Mucosa of descending colon (tissue), 3 donors: ENCODE results near the gene OR5B21. TPM values are rescaled to one million over a fixed set of nuclear protein-coding genes. Genes with fewer than 3 reads are reported as not detected.

Experiments used
- ATAC-seq: fragments of 200-7000 bp; cut with Tn5 transposase; one replicate; pipeline ENCODE4 v1.9.1; 2020; ENCODE audit warnings: mild to moderate bottlenecking, moderate library complexity
- DNase-seq, 3 donors: peaks; one replicate each; pipeline ENCODE4 v3.0.0-alpha.2; 2020
- H3K36me3 ChIP-seq: fragments of 200-600 bp; one replicate; pipeline ENCODE4 v1.8.0; 2021; ENCODE audit warnings: low read depth, mild to moderate bottlenecking
- H3K4me1 ChIP-seq: fragments of 200-600 bp; one replicate; pipeline ENCODE4 v1.8.0; 2021; ENCODE audit warnings: low read depth, mild to moderate bottlenecking
- H3K4me3 ChIP-seq: fragments of 200-600 bp; one replicate; pipeline ENCODE4 v1.8.0; 2021; ENCODE audit warnings: mild to moderate bottlenecking
- H3K9me3 ChIP-seq: fragments of 200-600 bp; one replicate; pipeline ENCODE4 v1.8.0; 2021; ENCODE audit warnings: mild to moderate bottlenecking
- intact Hi-C, 2 donors: fragments of 100-400 bp; cut with DNase I in 1 of 2; cut with micrococcal nuclease in 1 of 2; formaldehyde crosslinking; loops; one replicate each; pipeline versions ENCODE4 v1.11.0 to v1.11.1; 2022; cut with DNase I, micrococcal nuclease
- total RNA-seq, 3 donors: library from RNA; stranded (reverse); fragmentation: NEBNext Ultra II Directional in 2 of 3; extraction: Animal tissue kit (Norgen Biotek cat#: 25700) in 2 of 3; gene quantifications; one replicate each; pipeline versions ENCODE4 v1.2.1 to v1.2.4, GENCODE V29; 2021 to 2023
- TF ChIP-seq, protein P1 (sequence below): fragments of 200-600 bp; IDR thresholded peaks from one replicate; pipeline ENCODE4 v1.8.0; 2022; ENCODE audit warnings: antibody characterized with exemption, mild to moderate bottlenecking
- donor health status: DM: no; HTN: no; CAD: no; lungs with moderate emphysema.
- donor health status: DM: no; HTN: no; CAD: no.
- donor health status: DM: no; HTN: yes; CAD: no.

The OR5B21 gene
- total RNA-seq, 3 donors from 2014 or later = not detected

DNA sequence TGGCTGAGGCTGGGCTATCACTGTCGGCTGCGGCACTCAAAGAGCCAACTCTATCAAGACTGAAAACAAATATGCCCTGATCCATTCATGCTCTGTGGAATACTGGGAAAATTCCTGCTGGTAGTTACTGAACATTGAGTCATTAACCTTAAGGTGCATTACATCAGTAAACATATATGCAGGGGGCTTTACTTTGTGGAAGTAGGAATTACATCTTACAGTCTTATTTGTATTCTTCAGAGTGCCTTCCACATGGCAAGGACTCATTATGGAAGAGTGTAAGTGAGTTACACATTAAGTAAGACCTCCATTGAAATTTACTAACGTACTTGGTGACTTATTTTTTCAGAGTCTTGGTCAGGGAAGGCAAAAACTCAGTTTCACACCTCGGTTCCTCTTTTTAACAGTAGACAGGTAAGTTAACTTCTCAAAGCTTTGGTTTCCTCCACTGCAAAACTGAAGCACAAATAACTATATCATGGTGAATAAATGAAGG is 4.5 kb downstream of the OR5B21 start:
- H3K4me3 ChIP-seq = no peak overlapping the region
- DNase-seq (no peak), ATAC-seq (no peak)
- intact Hi-C loops = no loop called here
- H3K36me3 ChIP-seq = no peaks in the 10 kb centered on the region
- TF ChIP-seq, protein P1, sequence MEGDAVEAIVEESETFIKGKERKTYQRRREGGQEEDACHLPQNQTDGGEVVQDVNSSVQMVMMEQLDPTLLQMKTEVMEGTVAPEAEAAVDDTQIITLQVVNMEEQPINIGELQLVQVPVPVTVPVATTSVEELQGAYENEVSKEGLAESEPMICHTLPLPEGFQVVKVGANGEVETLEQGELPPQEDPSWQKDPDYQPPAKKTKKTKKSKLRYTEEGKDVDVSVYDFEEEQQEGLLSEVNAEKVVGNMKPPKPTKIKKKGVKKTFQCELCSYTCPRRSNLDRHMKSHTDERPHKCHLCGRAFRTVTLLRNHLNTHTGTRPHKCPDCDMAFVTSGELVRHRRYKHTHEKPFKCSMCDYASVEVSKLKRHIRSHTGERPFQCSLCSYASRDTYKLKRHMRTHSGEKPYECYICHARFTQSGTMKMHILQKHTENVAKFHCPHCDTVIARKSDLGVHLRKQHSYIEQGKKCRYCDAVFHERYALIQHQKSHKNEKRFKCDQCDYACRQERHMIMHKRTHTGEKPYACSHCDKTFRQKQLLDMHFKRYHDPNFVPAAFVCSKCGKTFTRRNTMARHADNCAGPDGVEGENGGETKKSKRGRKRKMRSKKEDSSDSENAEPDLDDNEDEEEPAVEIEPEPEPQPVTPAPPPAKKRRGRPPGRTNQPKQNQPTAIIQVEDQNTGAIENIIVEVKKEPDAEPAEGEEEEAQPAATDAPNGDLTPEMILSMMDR = no peak
- no peaks in the 10 kb centered on the region for H3K4me1 ChIP-seq
- no peaks in the 10 kb centered on the region for H3K9me3 ChIP-seq

DNA sequence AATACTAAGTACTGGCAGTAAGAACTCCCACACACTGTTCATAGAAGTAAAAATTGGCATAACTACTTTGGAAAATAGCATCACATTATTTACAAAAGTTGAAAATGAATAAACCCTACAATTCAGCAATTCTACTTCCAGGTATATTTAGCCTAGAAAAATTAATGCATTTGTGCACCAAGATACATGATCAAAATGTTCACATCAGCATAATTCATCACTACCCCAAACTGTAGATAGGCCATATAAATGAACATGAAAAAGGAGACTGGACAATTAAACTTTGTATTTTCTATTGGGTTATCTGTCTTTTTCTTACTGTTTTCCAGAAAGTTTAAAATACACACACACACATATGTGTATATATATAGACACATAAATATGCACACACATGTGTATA is 5.9 kb downstream of the OR5B21 start:
- Histone ChIP-seq H3K4me1 (no peaks in the 10 kb centered on the region), H3K4me3 (no peak overlapping the region), H3K36me3 (no peaks in the 10 kb centered on the region), H3K9me3 (no peaks in the 10 kb centered on the region)
- no peak for DNase-seq
- TF ChIP-seq, protein P1 = no peak
- intact Hi-C loops = no loop called here
- no peak for ATAC-seq

DNA sequence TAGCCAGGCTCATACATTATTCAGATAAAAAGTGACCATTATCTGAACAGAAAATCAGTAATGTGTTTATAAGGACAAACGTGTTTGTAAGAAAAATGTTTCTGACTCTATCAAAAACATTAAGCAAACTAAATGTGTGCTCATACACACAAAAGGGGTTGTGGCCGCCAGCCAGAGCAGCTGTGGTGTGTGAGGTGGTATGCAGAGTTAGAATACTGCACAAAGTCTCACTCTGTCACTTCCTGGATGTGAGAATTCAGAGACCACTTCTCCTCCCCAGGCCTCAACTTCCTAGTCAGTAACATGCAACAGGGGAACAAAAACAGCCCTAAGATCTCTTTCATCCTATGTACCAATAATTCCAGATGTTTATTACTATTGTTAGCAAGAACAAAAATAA is 9.4 kb downstream of the OR5B21 start:
- no peaks in the 10 kb centered on the region for H3K4me1 ChIP-seq
- DNase-seq (peak in 2 of 3 donors; percentile 20 to 23), ATAC-seq (peak; percentile 61)
- H3K9me3 ChIP-seq = no peaks in the 10 kb centered on the region
- intact Hi-C loops = no loop called here
- H3K36me3 ChIP-seq = no peaks in the 10 kb centered on the region
- TF ChIP-seq, protein P1 = no peak
- H3K4me3 ChIP-seq = no peak overlapping the region

DNA sequence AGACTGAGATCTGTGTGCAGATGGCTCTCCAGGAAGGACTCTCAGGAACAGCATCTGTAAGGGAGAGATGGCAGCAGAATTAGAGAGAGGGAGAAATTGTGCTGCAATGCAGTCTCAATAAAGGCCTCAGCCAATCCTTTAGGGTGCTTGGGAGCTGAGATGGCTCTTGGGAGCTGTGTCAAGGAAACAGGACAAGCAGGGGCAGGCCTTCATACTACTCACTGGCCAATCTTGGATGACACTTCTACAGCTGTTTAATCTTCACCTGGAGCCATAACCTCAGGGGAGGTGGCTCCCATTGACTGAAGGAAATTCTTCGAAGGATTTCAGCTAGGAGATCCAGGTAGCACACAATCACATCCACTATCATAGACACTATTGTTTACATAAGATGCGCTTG is 10.0 kb downstream of the OR5B21 start:
- Histone ChIP-seq H3K36me3 (no peaks in the 10 kb centered on the region), H3K9me3 (no peaks in the 10 kb centered on the region), H3K4me3 (no peak overlapping the region), H3K4me1 (no peaks in the 10 kb centered on the region)
- intact Hi-C loops = no loop called here
- DNase-seq (no peak), ATAC-seq (no peak)
- TF ChIP-seq, protein P1 = no peak

DNA sequence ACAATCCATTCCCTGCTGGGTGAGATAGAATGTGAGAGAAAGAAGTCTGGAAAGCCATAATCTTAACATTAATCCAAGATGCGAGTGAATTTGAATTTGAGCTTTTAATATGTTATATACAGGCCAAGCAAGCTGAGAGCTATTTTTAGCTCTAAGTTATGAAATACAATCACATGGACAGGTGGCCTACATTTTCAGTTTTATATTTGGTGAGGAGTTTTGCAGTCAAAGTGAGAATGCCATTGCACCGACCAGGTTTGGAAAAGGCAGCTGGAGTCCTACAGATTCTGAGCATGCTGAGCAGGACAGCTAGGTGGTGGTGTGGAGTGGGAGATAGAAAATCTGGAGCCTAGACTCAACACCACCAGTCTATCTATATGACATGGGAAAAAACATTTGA is 12.0 kb downstream of the OR5B21 start:
- DNase-seq (no peak), ATAC-seq (no peak)
- TF ChIP-seq, protein P1 = no peak
- no peaks in the 10 kb centered on the region for H3K4me1 ChIP-seq
- intact Hi-C loops = no loop called here
- H3K9me3 ChIP-seq = no peaks in the 10 kb centered on the region
- H3K36me3 ChIP-seq = no peaks in the 10 kb centered on the region
- H3K4me3 ChIP-seq = no peak overlapping the region

DNA sequence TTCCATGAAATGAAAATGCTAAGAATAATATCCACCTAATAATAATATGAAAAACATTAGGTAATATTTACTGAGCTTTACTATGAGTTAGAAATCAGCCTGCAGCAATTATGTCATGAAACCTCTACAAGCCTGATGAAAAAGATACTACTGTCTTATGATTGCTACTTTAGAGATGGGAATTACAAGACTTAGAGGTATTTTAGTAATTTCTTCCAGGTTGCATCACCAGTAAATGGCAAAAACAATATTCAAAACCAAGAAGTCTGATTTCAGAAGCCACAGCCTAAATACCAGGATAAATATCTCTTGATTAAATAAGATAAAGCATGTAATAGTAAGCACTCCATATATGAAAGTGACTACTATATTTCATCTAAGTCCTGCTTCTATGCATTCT is 13.8 kb downstream of the OR5B21 start:
- no peak overlapping the region for H3K4me3 ChIP-seq
- intact Hi-C loops = no loop called here
- no peaks in the 10 kb centered on the region for H3K36me3 ChIP-seq
- TF ChIP-seq, protein P1 = no peak
- no peak for ATAC-seq
- H3K4me1 ChIP-seq = no peaks in the 10 kb centered on the region
- no peak for DNase-seq
- no peaks in the 10 kb centered on the region for H3K9me3 ChIP-seq
